GM12892 (cell line): Measurements from ENCODE around the gene IP6K2.

Experiments used
- POLR2AphosphoS5 ChIP-seq: IDR thresholded peaks from 2 replicates; pipeline ENCODE4 v1.6.1; 2011; ENCODE audit warnings: low read depth, low read length, control low read depth
- TAF1 ChIP-seq: IDR thresholded peaks from 2 replicates; pipeline ENCODE4 v1.6.1; 2011; ENCODE audit warnings: low read depth, mild to moderate bottlenecking, control low read depth, low read length, borderline replicate concordance

DNA sequence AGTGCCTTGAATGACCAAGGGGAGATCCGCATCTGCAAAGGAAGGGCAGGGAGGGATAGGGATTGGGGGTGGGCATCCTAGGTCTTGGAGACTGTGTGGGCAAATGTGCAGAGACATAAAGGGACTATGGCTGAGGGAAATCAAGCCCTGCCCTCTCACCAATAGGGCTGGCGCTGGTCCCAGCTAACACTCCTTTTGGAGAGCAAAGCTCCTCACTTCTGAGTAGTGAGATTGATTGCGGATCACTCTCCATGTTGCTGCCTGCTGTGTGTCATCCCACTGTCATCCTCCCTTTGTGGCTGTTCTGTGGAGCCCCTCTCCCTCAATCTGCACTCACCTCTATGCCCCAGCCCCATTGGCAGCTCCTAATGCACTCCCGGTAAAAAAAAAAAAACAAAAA is 52.1 kb downstream of the IP6K2 start:
- TF ChIP-seq TAF1 (no peak), POLR2AphosphoS5 (no peak)
